A549 treated with DMSO at 1 μM for 4 hours (cell line): Measurements from ENCODE around the gene PTPN18. TPM values are rescaled to one million over a fixed set of nuclear protein-coding genes. Genes with fewer than 3 reads are reported as not detected.

Experiments used
- total RNA-seq: library from RNA; stranded (reverse); fragments of 200-300 nt; extraction: Qiagen RNA extraction; gene quantifications from 5 replicates; pipeline ENCODE4 v1.2.3, GENCODE V29; 2022; ENCODE audit warnings: low read depth

Gene PTPN18, protein sequence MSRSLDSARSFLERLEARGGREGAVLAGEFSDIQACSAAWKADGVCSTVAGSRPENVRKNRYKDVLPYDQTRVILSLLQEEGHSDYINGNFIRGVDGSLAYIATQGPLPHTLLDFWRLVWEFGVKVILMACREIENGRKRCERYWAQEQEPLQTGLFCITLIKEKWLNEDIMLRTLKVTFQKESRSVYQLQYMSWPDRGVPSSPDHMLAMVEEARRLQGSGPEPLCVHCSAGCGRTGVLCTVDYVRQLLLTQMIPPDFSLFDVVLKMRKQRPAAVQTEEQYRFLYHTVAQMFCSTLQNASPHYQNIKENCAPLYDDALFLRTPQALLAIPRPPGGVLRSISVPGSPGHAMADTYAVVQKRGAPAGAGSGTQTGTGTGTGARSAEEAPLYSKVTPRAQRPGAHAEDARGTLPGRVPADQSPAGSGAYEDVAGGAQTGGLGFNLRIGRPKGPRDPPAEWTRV
- 24.9 to 32.1 TPM (median 29.4 TPM) in 5 replicates for total RNA-seq

DNA sequence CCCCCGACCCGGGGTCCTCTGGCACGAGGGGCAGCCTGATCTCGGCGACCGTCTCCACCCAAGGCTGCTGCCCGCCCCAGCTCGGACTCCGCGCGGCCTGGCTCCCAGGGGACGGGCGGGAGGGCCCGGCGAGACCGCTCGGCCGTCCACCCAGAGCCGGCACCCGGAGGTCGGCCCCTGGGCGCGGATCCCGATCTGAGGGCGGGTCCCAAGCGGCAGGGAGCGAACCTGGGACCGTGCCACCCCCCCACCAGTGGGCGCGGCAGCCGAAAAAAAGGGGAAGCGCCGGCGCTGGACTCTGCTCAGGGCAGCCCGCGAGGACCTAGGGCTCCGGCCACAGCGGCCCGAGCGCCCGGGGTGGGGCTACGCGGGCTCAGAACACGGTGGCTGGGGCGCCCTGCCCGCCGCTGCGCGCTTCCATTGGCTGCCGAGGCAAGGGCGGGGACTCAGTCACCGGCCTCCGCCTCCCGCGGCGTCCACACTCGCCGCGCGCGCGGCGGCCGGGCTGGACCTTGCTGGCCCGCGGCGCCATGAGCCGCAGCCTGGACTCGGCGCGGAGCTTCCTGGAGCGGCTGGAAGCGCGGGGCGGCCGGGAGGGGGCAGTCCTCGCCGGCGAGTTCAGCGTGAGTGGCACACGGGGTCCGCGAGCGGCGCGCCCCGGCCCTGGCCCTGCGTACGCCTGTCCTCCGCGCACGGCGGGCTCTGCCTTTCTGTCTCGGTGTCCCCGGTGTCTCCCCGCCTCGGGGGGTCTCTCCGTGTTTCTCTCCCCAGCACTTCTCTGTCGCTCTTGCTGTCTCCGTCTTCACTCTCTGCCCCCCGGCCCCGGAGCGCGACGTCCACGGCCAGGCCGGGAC, at the start of gene PTPN18:
TSS of gene PTPN18 (plus strand) at position 479 of the 854 bp plus-strand sequence. CDS start at position 531, 52 bp downstream.

DNA sequence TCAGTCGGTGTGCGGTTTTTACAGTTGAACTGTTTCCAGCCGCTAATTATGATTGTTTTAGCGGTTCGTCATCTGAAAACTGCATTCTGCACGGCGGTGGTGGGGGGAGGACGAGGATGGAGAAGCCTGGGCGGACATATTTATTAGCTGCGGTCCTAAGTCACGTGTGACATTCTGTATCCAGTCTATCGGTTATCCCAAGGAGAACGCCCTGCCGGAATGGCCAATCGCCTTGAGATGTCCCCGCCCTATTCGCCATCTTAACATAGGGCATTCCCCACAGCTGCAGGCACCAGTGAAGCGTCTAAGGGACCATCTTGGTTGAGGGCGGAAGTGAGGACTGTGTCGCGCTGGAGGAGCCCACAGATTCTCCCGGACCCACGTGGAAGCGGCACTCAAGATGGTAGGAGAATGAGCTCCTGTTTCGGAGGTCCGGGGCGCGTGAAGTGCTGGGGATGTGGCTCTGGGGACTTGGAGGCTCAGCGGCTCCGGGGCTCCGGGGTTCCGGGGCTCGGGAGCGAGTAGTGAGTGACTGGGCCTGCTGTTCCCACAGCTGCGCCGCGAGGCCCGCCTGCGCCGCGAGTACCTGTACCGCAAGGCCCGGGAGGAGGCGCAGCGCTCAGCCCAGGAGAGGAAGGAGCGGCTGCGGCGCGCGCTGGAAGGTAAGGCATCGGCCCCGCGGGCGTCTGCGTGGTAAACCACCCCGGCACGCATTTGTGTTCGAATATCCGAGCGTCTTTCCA, 13.2 kb upstream of the PTPN18 start, which contains the start of gene IMP4:
TSS of gene IMP4 (plus strand) at position 365 of the 743 bp plus-strand sequence. CDS start at position 401, 36 bp downstream.

Other genes starting within 250 kb of the PTPN18 start
- gene POTEF, start 226.8 kb upstream of the PTPN18 start, total RNA-seq: 0.03 to 0.07 TPM in 2 of 5 replicates, not detected in the others
- 6.1 to 7.5 TPM (median 6.6 TPM) in 5 replicates for gene CCDC74B, start 210.9 kb upstream of the PTPN18 start, total RNA-seq
- 68.8 to 82.2 TPM (median 73.9 TPM) in 5 replicates for gene SMPD4, start 174.5 kb upstream of the PTPN18 start, total RNA-seq
- 268 to 425 TPM (median 399 TPM) in 5 replicates for gene MZT2B, start 173.8 kb upstream of the PTPN18 start, total RNA-seq
- gene TUBA3E, start 157.6 kb upstream of the PTPN18 start, total RNA-seq: not detected in 5 replicates
- 138 to 176 TPM (median 154 TPM) in 5 replicates for gene IMP4, start 13.2 kb upstream of the PTPN18 start, total RNA-seq
- 0.01 TPM in 1 of 5 replicates, not detected in the others for gene POTEI, start 153.3 kb downstream of the PTPN18 start, total RNA-seq
- not detected in 5 replicates for gene CFC1B, start 165.2 kb downstream of the PTPN18 start, total RNA-seq
- gene CFC1, start 243.5 kb downstream of the PTPN18 start, total RNA-seq: not detected in 5 replicates